Amygdala (tissue), 56 donors: ENCODE measurements around the gene PRXL2B.

Source experiments
- DNase-seq, 56 donors: peaks; one replicate each; lab custom pipeline; 2025; lab: John Stamatoyannopoulos, UW

The PRXL2B gene

GRCh38 chr1:2595812-2596529 is 9.4 kb downstream of the PRXL2B start:
- DNase-seq: no peak

GRCh38 chr1:2596530-2597333 is 10.2 kb downstream of the PRXL2B start:
- DNase-seq: no peak

- DNase-seq: no peak
Measured at GRCh38 chr1:2597441-2598328, 11.1 kb downstream of the PRXL2B start.

- DNase-seq: no peak
Measured at GRCh38 chr1:2598329-2598931, 11.9 kb downstream of the PRXL2B start.

- no peak for DNase-seq
Measured at GRCh38 chr1:2601721-2602303, 15.2 kb downstream of the PRXL2B start.

GRCh38 chr1:2602311-2602835 is 15.8 kb downstream of the PRXL2B start:
- no peak for DNase-seq

GRCh38 chr1:2602866-2603520 is 16.4 kb downstream of the PRXL2B start:
- DNase-seq: no peak

GRCh38 chr1:2603521-2604155 is 17.1 kb downstream of the PRXL2B start:
- DNase-seq: no peak

GRCh38 chr1:2604156-2604843 is 17.7 kb downstream of the PRXL2B start:
- no peak for DNase-seq

- no peak for DNase-seq
Measured at GRCh38 chr1:2604844-2605508, 18.4 kb downstream of the PRXL2B start.

- no peak for DNase-seq
Measured at GRCh38 chr1:2605509-2606395, 19.2 kb downstream of the PRXL2B start.

- DNase-seq: no peak
Measured at GRCh38 chr1:2606396-2606880, 19.9 kb downstream of the PRXL2B start.

- DNase-seq: no peak
Measured at GRCh38 chr1:2606881-2607621, 20.5 kb downstream of the PRXL2B start.

GRCh38 chr1:2607641-2608091 is 21.1 kb downstream of the PRXL2B start:
- no peak for DNase-seq

GRCh38 chr1:2609319-2610035 is 22.9 kb downstream of the PRXL2B start:
- no peak for DNase-seq
